Memory B cell (primary cell): Measurements from ENCODE around the gene OST4.

Source experiments
- ATAC-seq: fragments of 150-1000 bp; cut with Tn5 transposase; 2 replicates; pipeline ENCODE4 v1.10.0; 2021; ENCODE audit warnings: low read depth, mild to moderate bottlenecking, moderate library complexity
- DNase-seq, 2 donors: peaks; one replicate each; pipeline ENCODE4 v3.0.0; 2022; ENCODE audit warnings: low spot score in 2 of 2
- H3K27ac Mint-ChIP-seq: one replicate; pipeline ENCODE4 v1.8.0; 2022; ENCODE audit warnings: mild to moderate bottlenecking, moderate library complexity, mixed read lengths
- H3K27me3 Mint-ChIP-seq: one replicate; pipeline ENCODE4 v1.8.0; 2022; ENCODE audit warnings: mixed read lengths
- H3K36me3 Mint-ChIP-seq: one replicate; pipeline ENCODE4 v1.8.0; 2022; ENCODE audit warnings: mild to moderate bottlenecking, mixed read lengths
- H3K4me1 Mint-ChIP-seq: one replicate; pipeline ENCODE4 v1.8.0; 2022; ENCODE audit warnings: mixed read lengths
- H3K4me3 Mint-ChIP-seq: one replicate; pipeline ENCODE4 v1.8.0; 2022; ENCODE audit warnings: mild to moderate bottlenecking, moderate library complexity, mixed read lengths
- H3K9me3 Mint-ChIP-seq: one replicate; pipeline ENCODE4 v1.8.0; 2022; ENCODE audit warnings: mixed read lengths

Gene OST4

GRCh38 chr2:27060323-27060722 lies 11.1 kb downstream of the OST4 start:
- Mint-ChIP-seq H3K27ac (no peak overlapping the region), H3K4me1 (peaks cover 7% of the 10 kb centered on the region)
- ATAC-seq, result no peak

GRCh38 chr2:27059141-27059820 lies 12.2 kb downstream of the OST4 start:
- Mint-ChIP-seq H3K4me3 (no peak overlapping the region), H3K36me3 (peaks cover 18% of the 10 kb centered on the region), H3K27me3 (no peaks in the 10 kb centered on the region), H3K9me3 (no peaks in the 10 kb centered on the region), H3K27ac (no peak overlapping the region), H3K4me1 (peaks cover 10% of the 10 kb centered on the region)
- ATAC-seq (no peak), DNase-seq (no peak)

More at GRCh38 chr2:27060323-27060722, 11.1 kb downstream of the OST4 start:
- no peak for DNase-seq
- Mint-ChIP-seq H3K36me3 (peaks cover 13% of the 10 kb centered on the region), H3K4me3 (no peak overlapping the region), H3K27me3 (no peaks in the 10 kb centered on the region), H3K9me3 (no peaks in the 10 kb centered on the region)

- H3K27me3 Mint-ChIP-seq, result no peaks in the 10 kb centered on the region
- no peak overlapping the region for H3K4me3 Mint-ChIP-seq
- peaks cover 7% of the 10 kb centered on the region for H3K4me1 Mint-ChIP-seq
- no peaks in the 10 kb centered on the region for H3K9me3 Mint-ChIP-seq
- H3K36me3 Mint-ChIP-seq, result peaks cover 23% of the 10 kb centered on the region
- ATAC-seq (no peak), DNase-seq (no peak)
- H3K27ac Mint-ChIP-seq, result no peak overlapping the region
Observed at GRCh38 chr2:27058210-27058609, 13.2 kb downstream of the OST4 start.

- no peak overlapping the region for H3K27ac Mint-ChIP-seq
- peaks cover 20% of the 10 kb centered on the region for H3K36me3 Mint-ChIP-seq
- DNase-seq (no peak), ATAC-seq (no peak)
- H3K27me3 Mint-ChIP-seq, result no peaks in the 10 kb centered on the region
- no peak overlapping the region for H3K4me3 Mint-ChIP-seq
- H3K9me3 Mint-ChIP-seq, result no peaks in the 10 kb centered on the region
- H3K4me1 Mint-ChIP-seq, result peaks cover 5% of the 10 kb centered on the region
Observed at GRCh38 chr2:27057184-27057583, 14.3 kb downstream of the OST4 start.

GRCh38 chr2:27054721-27055120 lies 16.7 kb downstream of the OST4 start:
- no peaks in the 10 kb centered on the region for H3K9me3 Mint-ChIP-seq
- H3K36me3 Mint-ChIP-seq, result peaks cover 20% of the 10 kb centered on the region
- no peak overlapping the region for H3K27ac Mint-ChIP-seq
- no peaks in the 10 kb centered on the region for H3K27me3 Mint-ChIP-seq
- H3K4me3 Mint-ChIP-seq, result no peak overlapping the region
- ATAC-seq (no peak), DNase-seq (no peak)
- H3K4me1 Mint-ChIP-seq, result peaks cover 15% of the 10 kb centered on the region

GRCh38 chr2:27053776-27054175 lies 17.7 kb downstream of the OST4 start:
- Mint-ChIP-seq H3K9me3 (no peaks in the 10 kb centered on the region), H3K4me3 (no peak overlapping the region), H3K36me3 (peaks cover 18% of the 10 kb centered on the region), H3K27me3 (no peaks in the 10 kb centered on the region), H3K27ac (no peak overlapping the region), H3K4me1 (peaks cover 19% of the 10 kb centered on the region)
- DNase-seq, result no peak
- ATAC-seq, result no peak

- peak overlapping the region; percentile 57 for H3K4me3 Mint-ChIP-seq
- DNase-seq (no peak), ATAC-seq (no peak)
- no peaks in the 10 kb centered on the region for H3K27me3 Mint-ChIP-seq
- peaks cover 16% of the 10 kb centered on the region for H3K36me3 Mint-ChIP-seq
- no peaks in the 10 kb centered on the region for H3K9me3 Mint-ChIP-seq
- H3K27ac Mint-ChIP-seq, result no peak overlapping the region
- peaks cover 19% of the 10 kb centered on the region for H3K4me1 Mint-ChIP-seq
Observed at GRCh38 chr2:27053321-27053720, 18.1 kb downstream of the OST4 start.

GRCh38 chr2:27051902-27052645 lies 19.4 kb downstream of the OST4 start:
- no peak for DNase-seq
- peaks cover 19% of the 10 kb centered on the region for H3K4me1 Mint-ChIP-seq
- H3K27me3 Mint-ChIP-seq, result no peaks in the 10 kb centered on the region
- peaks cover 16% of the 10 kb centered on the region for H3K36me3 Mint-ChIP-seq
- ATAC-seq, result no peak
- H3K27ac Mint-ChIP-seq, result peak overlapping the region; percentile 100
- H3K9me3 Mint-ChIP-seq, result no peaks in the 10 kb centered on the region
- peak overlapping the region; percentile 99 for H3K4me3 Mint-ChIP-seq

- H3K4me3 Mint-ChIP-seq, result peak within 1 kb of the TSS; percentile 99
- peaks cover 19% of the 10 kb centered on the region for H3K4me1 Mint-ChIP-seq
- no peaks in the 10 kb centered on the region for H3K9me3 Mint-ChIP-seq
- peak; percentile 97 to 99 for DNase-seq
- no peaks in the 10 kb centered on the region for H3K27me3 Mint-ChIP-seq
- peak; percentile 77 for ATAC-seq
- peak within 1 kb of the TSS; percentile 100 for H3K27ac Mint-ChIP-seq
- H3K36me3 Mint-ChIP-seq, result peaks cover 14% of the 10 kb centered on the region
Observed at GRCh38 chr2:27050996-27051901, 20.2 kb downstream of the OST4 start, which contains the start of gene AGBL5. Gene AGBL5, plus strand, starts transcription at chr2:27051668. Its CDS starts 1,291 bp downstream, at chr2:27052959.

GRCh38 chr2:27050281-27050995 lies 21.0 kb downstream of the OST4 start:
- peaks cover 19% of the 10 kb centered on the region for H3K4me1 Mint-ChIP-seq
- H3K27ac Mint-ChIP-seq, result peak overlapping the region; percentile 100
- peak overlapping the region; percentile 99 for H3K4me3 Mint-ChIP-seq
- peak; percentile 59 for ATAC-seq
- H3K27me3 Mint-ChIP-seq, result no peaks in the 10 kb centered on the region
- peak; percentile 95 to 98 for DNase-seq
- H3K9me3 Mint-ChIP-seq, result no peaks in the 10 kb centered on the region
- H3K36me3 Mint-ChIP-seq, result peaks cover 10% of the 10 kb centered on the region

- Mint-ChIP-seq H3K4me1 (peaks cover 16% of the 10 kb centered on the region), H3K27ac (peak overlapping the region; percentile 100), H3K4me3 (peak overlapping the region; percentile 99), H3K36me3 (peaks cover 5% of the 10 kb centered on the region), H3K27me3 (no peaks in the 10 kb centered on the region), H3K9me3 (no peaks in the 10 kb centered on the region)
- DNase-seq (peak; percentile 41 to 54), ATAC-seq (peak; percentile 19)
Observed at GRCh38 chr2:27049422-27050280, 21.8 kb downstream of the OST4 start.

GRCh38 chr2:27042985-27043634 lies 28.3 kb downstream of the OST4 start:
- H3K36me3 Mint-ChIP-seq, result peaks cover 14% of the 10 kb centered on the region
- no peak for ATAC-seq
- no peaks in the 10 kb centered on the region for H3K9me3 Mint-ChIP-seq
- DNase-seq, result no peak
- H3K27ac Mint-ChIP-seq, result peak overlapping the region; percentile 100
- peaks cover 21% of the 10 kb centered on the region for H3K4me1 Mint-ChIP-seq
- no peaks in the 10 kb centered on the region for H3K27me3 Mint-ChIP-seq
- no peak overlapping the region for H3K4me3 Mint-ChIP-seq
